ENCODE results near the gene SCAF4. TPM values are rescaled to one million over a fixed set of nuclear protein-coding genes. Genes with fewer than 3 reads are reported as not detected.

Gene SCAF4
- total and polyA plus RNA-seq, 2 donors (not counting 3 experiments of a cell fraction or from before 2014, with no cell fraction given): 12.2 to 41.2 TPM

- TF ChIP-seq JUN (IDR thresholded peaks at IDR 0.05; ENCODE audit: borderline replicate concordance, insufficient read depth, insufficient read length, low read depth) (no peak), POLR2A (IDR thresholded peaks at IDR 0.05; ENCODE audit: low read depth, low read length) (no peak), FOS (IDR thresholded peaks at IDR 0.05; ENCODE audit: borderline replicate concordance, insufficient read depth, low read length) (no peak), EZH2 (IDR thresholded peaks at IDR 0.05; ENCODE audit: borderline replicate concordance, low read depth, low read length, severe bottlenecking) (no peak), GATA2 (IDR thresholded peaks at IDR 0.05; ENCODE audit: insufficient read depth, insufficient read length, low read depth, low read length) (no peak), MYC (IDR thresholded peaks at IDR 0.05; ENCODE audit: low read depth, low read length) (no peak), MAX (IDR thresholded peaks at IDR 0.05; ENCODE audit: insufficient read depth, insufficient read length) (no peak), POLR2AphosphoS5 (IDR thresholded peaks at IDR 0.05; ENCODE audit: insufficient read depth, low read depth, low read length) (no peak)
- TF ChIP-seq, protein P1, sequence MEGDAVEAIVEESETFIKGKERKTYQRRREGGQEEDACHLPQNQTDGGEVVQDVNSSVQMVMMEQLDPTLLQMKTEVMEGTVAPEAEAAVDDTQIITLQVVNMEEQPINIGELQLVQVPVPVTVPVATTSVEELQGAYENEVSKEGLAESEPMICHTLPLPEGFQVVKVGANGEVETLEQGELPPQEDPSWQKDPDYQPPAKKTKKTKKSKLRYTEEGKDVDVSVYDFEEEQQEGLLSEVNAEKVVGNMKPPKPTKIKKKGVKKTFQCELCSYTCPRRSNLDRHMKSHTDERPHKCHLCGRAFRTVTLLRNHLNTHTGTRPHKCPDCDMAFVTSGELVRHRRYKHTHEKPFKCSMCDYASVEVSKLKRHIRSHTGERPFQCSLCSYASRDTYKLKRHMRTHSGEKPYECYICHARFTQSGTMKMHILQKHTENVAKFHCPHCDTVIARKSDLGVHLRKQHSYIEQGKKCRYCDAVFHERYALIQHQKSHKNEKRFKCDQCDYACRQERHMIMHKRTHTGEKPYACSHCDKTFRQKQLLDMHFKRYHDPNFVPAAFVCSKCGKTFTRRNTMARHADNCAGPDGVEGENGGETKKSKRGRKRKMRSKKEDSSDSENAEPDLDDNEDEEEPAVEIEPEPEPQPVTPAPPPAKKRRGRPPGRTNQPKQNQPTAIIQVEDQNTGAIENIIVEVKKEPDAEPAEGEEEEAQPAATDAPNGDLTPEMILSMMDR (IDR thresholded peaks at IDR 0.05; ENCODE audit: extremely low read depth in 1 of 2, insufficient read depth in 1 of 2, low read depth in 1 of 2, low read length in 2 of 2): no peak
- Histone ChIP-seq H3K4me3 (replicated peaks in 1 of 3; ENCODE audit: insufficient read depth in 1 of 3, low read depth in 1 of 3, low read length in 3 of 3) (no peak overlapping the region), H3K79me2 (ENCODE audit: control insufficient read depth, insufficient read depth, low read length) (no peaks in the 10 kb centered on the region), H3K9me1 (replicated peaks; ENCODE audit: control insufficient read depth, extremely low read depth, insufficient read depth, low read length) (no peaks in the 10 kb centered on the region), H3K27me3 (ENCODE audit: control insufficient read depth in 2 of 2, insufficient read depth in 2 of 2, low read length in 2 of 2) (peaks cover 0 to 7% of the 10 kb centered on the region in 2 experiments), H3K4me2 (ENCODE audit: insufficient read depth, low read length) (no peak overlapping the region), H3K9me3 (replicated peaks; ENCODE audit: control insufficient read depth, insufficient read depth, low read length) (no peaks in the 10 kb centered on the region), H3K36me3 (ENCODE audit: control insufficient read depth in 2 of 2, extremely low read depth in 1 of 2, insufficient read depth in 2 of 2, low read length in 2 of 2) (no peaks in the 10 kb centered on the region), H2AFZ (ENCODE audit: low read depth, low read length) (no peak overlapping the region), H3K4me1 (ENCODE audit: control insufficient read depth, extremely low read depth, insufficient read depth, low read length) (no peaks in the 10 kb centered on the region), H3K27ac (ENCODE audit: insufficient read depth, low read depth, low read length) (no peak overlapping the region), H3K9ac (replicated peaks; ENCODE audit: extremely low read depth, insufficient read depth, low read length) (no peak overlapping the region), H4K20me1 (replicated peaks; ENCODE audit: control insufficient read depth, extremely low read depth, insufficient read depth, low read length) (no peaks in the 10 kb centered on the region)
- intact Hi-C loops (cut with micrococcal nuclease): no loop called here
- no peak for DNase-seq (ENCODE audit: low read depth, low spot score)
- no peak for FAIRE-seq
- dilution Hi-C loops (cut with MboI; ENCODE audit: extremely low pct_ligation_motif_present, low sequenced_read_pairs): no loop called here
- ChIA-PET CTCF (no interaction called here), POLR2A (no interaction called here)
- no TSS peak for BruUV-seq (replicated peaks)
Measured at GRCh38 chr21:31650930-31651329, 81.0 kb downstream of the SCAF4 start.

Data from endothelial cell of umbilical vein (primary cell).